ENCODE results near the gene IRX6.

Gene IRX6

GRCh38 chr16:55324285-55325079, 479 bp downstream of the IRX6 start:
- DNase-seq (ENCODE audit: low read depth), result no peak

GRCh38 chr16:55325080-55325447, 1.1 kb downstream of the IRX6 start:
- DNase-seq (ENCODE audit: low read depth), result no peak

GRCh38 chr16:55325458-55326109, 1.6 kb downstream of the IRX6 start:
- DNase-seq (ENCODE audit: low read depth), result no peak

- DNase-seq (ENCODE audit: low read depth), result no peak
Measured at GRCh38 chr16:55326261-55327092, 2.5 kb downstream of the IRX6 start.

- no peak for DNase-seq (ENCODE audit: low read depth)
Measured at GRCh38 chr16:55328611-55329569, 4.9 kb downstream of the IRX6 start.

- no peak for DNase-seq (ENCODE audit: low read depth)
Measured at GRCh38 chr16:55329791-55330428, 5.9 kb downstream of the IRX6 start.

GRCh38 chr16:55330781-55331647, 7.0 kb downstream of the IRX6 start:
- no peak for DNase-seq (ENCODE audit: low read depth)

- DNase-seq (ENCODE audit: low read depth), result no peak
Measured at GRCh38 chr16:55331648-55332185, 7.7 kb downstream of the IRX6 start.

GRCh38 chr16:55333684-55334083, 9.7 kb downstream of the IRX6 start:
- DNase-seq (ENCODE audit: low read depth), result no peak

- no peak for DNase-seq (ENCODE audit: low read depth)
Measured at GRCh38 chr16:55338646-55339045, 14.6 kb downstream of the IRX6 start.

GRCh38 chr16:55340445-55340844, 16.4 kb downstream of the IRX6 start:
- DNase-seq (ENCODE audit: low read depth), result no peak

- no peak for DNase-seq (ENCODE audit: low read depth)
Measured at GRCh38 chr16:55341681-55342080, 17.7 kb downstream of the IRX6 start.

GRCh38 chr16:55346475-55346874, 22.5 kb downstream of the IRX6 start:
- no peak for DNase-seq (ENCODE audit: low read depth)

- no peak for DNase-seq (ENCODE audit: low read depth)
Measured at GRCh38 chr16:55349867-55350266, 25.9 kb downstream of the IRX6 start.

GRCh38 chr16:55350984-55351383, 27.0 kb downstream of the IRX6 start:
- DNase-seq (ENCODE audit: low read depth), result no peak

- no peak for DNase-seq (ENCODE audit: low read depth)
Measured at GRCh38 chr16:55351936-55352335, 27.9 kb downstream of the IRX6 start.

- no peak for DNase-seq (ENCODE audit: low read depth)
Measured at GRCh38 chr16:55357241-55357640, 33.2 kb downstream of the IRX6 start.

GRCh38 chr16:55359946-55360345, 35.9 kb downstream of the IRX6 start:
- DNase-seq (ENCODE audit: low read depth), result no peak

GRCh38 chr16:55364811-55365210, 40.8 kb downstream of the IRX6 start:
- DNase-seq (ENCODE audit: low read depth), result no peak

- no peak for DNase-seq (ENCODE audit: low read depth)
Measured at GRCh38 chr16:55367301-55367811, 43.4 kb downstream of the IRX6 start.
